Sigmoid colon (tissue), 3 donors: ENCODE data around the gene KTN1.

ENCODE experiments used
- POLR2A ChIP-seq, 2 donors: fragments of 450-650 bp; IDR thresholded peaks; one replicate each; pipeline ENCODE4 v1.6.1; 2016; ENCODE audit warnings: antibody characterized with exemption in 2 of 2, mild to moderate bottlenecking in 2 of 2, moderate library complexity in 2 of 2
- TF ChIP-seq, protein P1 (sequence below), 4 experiments: fragments of 450-650 bp in 3 of 4; fragments of 200-600 bp in 1 of 4; IDR thresholded peaks; one replicate each; pipeline ENCODE4 v1.5.1; 2016 to 2019; ENCODE audit warnings: antibody characterized with exemption in 4 of 4, mild to moderate bottlenecking in 3 of 4, moderate library complexity in 2 of 4

DNA sequence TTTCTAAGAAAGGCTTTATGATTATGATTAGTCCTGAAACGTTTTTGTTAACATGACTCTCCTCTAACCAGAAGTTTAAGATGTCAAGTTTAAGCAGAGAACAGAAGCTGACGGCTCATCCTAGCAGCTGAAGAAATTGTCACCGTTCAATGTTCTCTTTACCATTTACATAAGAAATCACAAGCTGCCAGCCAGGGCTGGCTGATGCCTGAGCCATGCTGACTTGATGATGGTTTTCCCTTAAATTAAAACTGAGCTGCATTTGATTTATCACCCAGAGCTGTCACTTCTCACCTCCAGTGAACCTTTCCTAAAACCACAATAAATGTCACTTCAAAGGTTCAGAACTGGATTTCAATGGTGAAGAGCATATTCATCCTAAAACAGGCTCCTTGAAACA lies 153.6 kb downstream of the KTN1 start:
- TF ChIP-seq, protein P1, sequence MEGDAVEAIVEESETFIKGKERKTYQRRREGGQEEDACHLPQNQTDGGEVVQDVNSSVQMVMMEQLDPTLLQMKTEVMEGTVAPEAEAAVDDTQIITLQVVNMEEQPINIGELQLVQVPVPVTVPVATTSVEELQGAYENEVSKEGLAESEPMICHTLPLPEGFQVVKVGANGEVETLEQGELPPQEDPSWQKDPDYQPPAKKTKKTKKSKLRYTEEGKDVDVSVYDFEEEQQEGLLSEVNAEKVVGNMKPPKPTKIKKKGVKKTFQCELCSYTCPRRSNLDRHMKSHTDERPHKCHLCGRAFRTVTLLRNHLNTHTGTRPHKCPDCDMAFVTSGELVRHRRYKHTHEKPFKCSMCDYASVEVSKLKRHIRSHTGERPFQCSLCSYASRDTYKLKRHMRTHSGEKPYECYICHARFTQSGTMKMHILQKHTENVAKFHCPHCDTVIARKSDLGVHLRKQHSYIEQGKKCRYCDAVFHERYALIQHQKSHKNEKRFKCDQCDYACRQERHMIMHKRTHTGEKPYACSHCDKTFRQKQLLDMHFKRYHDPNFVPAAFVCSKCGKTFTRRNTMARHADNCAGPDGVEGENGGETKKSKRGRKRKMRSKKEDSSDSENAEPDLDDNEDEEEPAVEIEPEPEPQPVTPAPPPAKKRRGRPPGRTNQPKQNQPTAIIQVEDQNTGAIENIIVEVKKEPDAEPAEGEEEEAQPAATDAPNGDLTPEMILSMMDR (IDR thresholded peaks at IDR 0.05) = no peak
- no peak for TF ChIP-seq POLR2A (IDR thresholded peaks at IDR 0.05)
